OCI-LY7 (cell line): Measurements from ENCODE around the gene OR8D2.

Experiments
- CTCF ChIP-seq: fragments of 200-600 bp; sonication (generic); conservative IDR thresholded peaks from 2 replicates; pipeline ENCODE4 v1.5.1; 2014; ENCODE audit warnings: mild to moderate bottlenecking, antibody characterized with exemption, low read length, moderate library complexity, mixed read lengths
- EZH2phosphoT487 ChIP-seq: fragments of 200-600 bp; sonication (generic); IDR thresholded peaks from 2 replicates; pipeline ENCODE4 v1.6.1; 2018; ENCODE audit warnings: low read depth, borderline replicate concordance, mild to moderate bottlenecking, mixed run types, antibody characterized with exemption, low read length, moderate library complexity, mixed read lengths

DNA sequence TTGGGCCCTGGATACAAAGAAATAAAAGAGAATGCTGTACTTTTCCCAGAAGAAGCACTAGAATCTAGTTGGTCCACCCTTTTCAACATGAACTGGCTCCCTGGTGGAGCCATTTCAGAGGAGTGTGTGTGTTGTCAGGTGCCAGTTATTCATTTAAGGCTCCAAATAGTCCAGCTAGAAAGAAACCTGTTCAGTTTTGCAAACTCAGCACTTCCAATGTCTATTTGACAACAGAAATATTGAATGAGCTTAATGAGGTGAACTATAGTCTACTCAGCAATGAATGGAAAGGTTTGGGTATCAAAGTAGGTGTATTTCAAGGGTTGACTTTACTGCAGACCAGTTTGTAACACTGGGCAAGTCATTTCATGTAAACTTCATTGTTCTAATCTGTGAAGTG is 8.3 kb downstream of the OR8D2 start:
- TF ChIP-seq CTCF: no peak
- no peak for TF ChIP-seq EZH2phosphoT487
